ENCODE data around the gene AFAP1L2. TPM values are rescaled to one million over a fixed set of nuclear protein-coding genes. Genes with fewer than 3 reads are reported as not detected.

Gene AFAP1L2
- total RNA-seq, 2 donors from 2014 or later = 16.1 to 34.1 TPM

GRCh38 chr10:114412907-114413797 lies 8.8 kb upstream of the AFAP1L2 start:
- Histone ChIP-seq H3K36me3 (no peaks in the 10 kb centered on the region), H3K4me1 (replicated peaks) (no peaks in the 10 kb centered on the region), H3K27ac (peak overlapping the region; percentile 27 to 38), H3K4me3 (no peak overlapping the region), H3K9me3 (no peaks in the 10 kb centered on the region), H3K27me3 (replicated peaks; ENCODE audit: insufficient read depth) (no peaks in the 10 kb centered on the region)
- 18% methylated on average over 9 of the region's 9 CpGs for WGBS
- peak; percentile 90 for DNase-seq (ENCODE audit: low spot score)
- intact Hi-C loops (cut with DNase I) = no loop called here
- TF ChIP-seq CTCF (IDR thresholded peaks at IDR 0.05) (no peak), POLR2AphosphoS5 (IDR thresholded peaks at IDR 0.05) (peak; percentile 83)

GRCh38 chr10:114408968-114409444 lies 4.7 kb upstream of the AFAP1L2 start:
- Histone ChIP-seq H3K36me3 (no peaks in the 10 kb centered on the region), H3K9me3 (no peaks in the 10 kb centered on the region), H3K27me3 (replicated peaks; ENCODE audit: insufficient read depth) (no peaks in the 10 kb centered on the region), H3K4me3 (no peak overlapping the region), H3K4me1 (replicated peaks) (no peaks in the 10 kb centered on the region), H3K27ac (no peak overlapping the region)
- DNase-seq (ENCODE audit: low spot score) = no peak
- WGBS = 73% methylated on average over 5 of the region's 5 CpGs
- intact Hi-C loops (cut with DNase I) = loop anchor here (10.0 kb wide), 1 partner anchor 234 kb away; the partner anchor contains the start of genes CCDC186 and TDRD1
- TF ChIP-seq POLR2AphosphoS5 (IDR thresholded peaks at IDR 0.05) = no peak
- TF ChIP-seq CTCF (IDR thresholded peaks at IDR 0.05) = no peak
- TF ChIP-seq POLR2A (IDR thresholded peaks at IDR 0.05) = no peak

- H3K36me3 ChIP-seq = no peaks in the 10 kb centered on the region
- no peak overlapping the region for H3K27ac ChIP-seq
- H3K9me3 ChIP-seq = no peaks in the 10 kb centered on the region
- DNase-seq (ENCODE audit: low spot score) = no peak
- 77% methylated on average over 12 of the region's 12 CpGs for WGBS
- intact Hi-C loops (cut with DNase I) = loop anchor here (10.0 kb wide), 1 partner anchor 234 kb away; the partner anchor contains the start of genes CCDC186 and TDRD1
- no peaks in the 10 kb centered on the region for H3K4me1 ChIP-seq (replicated peaks)
- no peak overlapping the region for H3K4me3 ChIP-seq
- no peaks in the 10 kb centered on the region for H3K27me3 ChIP-seq (replicated peaks; ENCODE audit: insufficient read depth)
- no peak for TF ChIP-seq POLR2A (IDR thresholded peaks at IDR 0.05)
- TF ChIP-seq CTCF (IDR thresholded peaks at IDR 0.05) = no peak
- TF ChIP-seq POLR2AphosphoS5 (IDR thresholded peaks at IDR 0.05) = no peak
Measured at GRCh38 chr10:114408112-114408967, 4.0 kb upstream of the AFAP1L2 start.

- Histone ChIP-seq H3K9me3 (no peaks in the 10 kb centered on the region), H3K27ac (no peak overlapping the region), H3K36me3 (no peaks in the 10 kb centered on the region), H3K4me1 (replicated peaks) (no peaks in the 10 kb centered on the region), H3K4me3 (no peak overlapping the region), H3K27me3 (replicated peaks; ENCODE audit: insufficient read depth) (no peaks in the 10 kb centered on the region)
- 78% methylated on average over 1 of the region's 1 CpG for WGBS
- intact Hi-C loops (cut with DNase I) = loop anchor here (10.0 kb wide), 1 partner anchor 232 kb away; the partner anchor contains the start of genes CCDC186 and TDRD1
- no peak for DNase-seq (ENCODE audit: low spot score)
- TF ChIP-seq POLR2A (IDR thresholded peaks at IDR 0.05) = no peak
- no peak for TF ChIP-seq CTCF (IDR thresholded peaks at IDR 0.05)
- no peak for TF ChIP-seq POLR2AphosphoS5 (IDR thresholded peaks at IDR 0.05)
Measured at GRCh38 chr10:114406455-114406854, 2.2 kb upstream of the AFAP1L2 start.

Data from prostate gland (tissue), 2 donors.